ENCODE data around the gene ACTR5.

The ACTR5 gene
- total RNA-seq = 19.3 to 31.1 (median 23.6) reads per million in 3 donors

DNA sequence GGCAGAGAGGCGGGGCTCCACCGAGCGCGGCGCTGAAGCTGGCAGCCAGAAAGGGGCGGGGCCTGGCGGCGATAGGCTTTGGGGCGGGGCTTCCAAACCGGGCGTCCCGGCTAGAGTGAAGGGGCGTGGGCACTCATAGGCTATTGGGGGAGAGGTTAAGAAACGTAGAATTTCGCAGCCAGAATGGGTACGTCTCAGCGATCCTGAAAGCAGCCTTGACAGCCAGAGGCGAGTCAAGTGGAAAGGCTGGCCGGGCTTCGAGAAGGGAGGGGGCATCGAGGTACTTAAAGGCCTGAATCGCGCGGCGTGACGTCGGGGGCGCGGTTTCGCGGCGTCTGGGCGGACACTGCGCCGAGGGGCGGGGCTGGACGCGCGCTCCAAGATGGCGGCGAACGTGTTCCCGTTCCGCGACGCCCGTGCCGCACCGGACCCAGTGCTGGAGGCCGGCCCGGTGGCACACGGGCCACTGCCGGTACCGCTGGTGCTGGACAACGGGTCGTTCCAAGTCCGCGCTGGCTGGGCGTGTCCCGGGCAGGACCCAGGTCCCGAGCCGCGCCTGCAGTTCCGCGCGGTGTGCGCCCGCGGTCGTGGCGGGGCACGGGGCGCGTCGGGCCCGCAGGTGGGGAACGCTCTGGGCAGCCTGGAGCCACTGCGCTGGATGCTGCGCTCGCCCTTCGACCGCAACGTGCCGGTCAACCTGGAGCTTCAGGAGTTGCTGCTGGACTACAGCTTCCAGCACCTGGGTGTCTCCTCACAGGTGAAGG, at the start of gene ACTR5:
Gene ACTR5 (plus strand): TSS at position 364 of the 764 bp plus-strand sequence. CDS start 19 bp downstream, at position 383.
- H3K27me3 ChIP-seq (replicated peaks; ENCODE audit: control insufficient read depth, insufficient read depth, low read length, poor library complexity, severe bottlenecking) = no peaks in the 10 kb centered on the region
- peak within 1 kb of the TSS; percentile 90 for H3K4me3 ChIP-seq (ENCODE audit: insufficient read depth, low read depth, low read length, poor library complexity, severe bottlenecking)
- peaks cover 14% of the 10 kb centered on the region for H3K36me3 ChIP-seq (ENCODE audit: control insufficient read depth, insufficient read depth, low read length)
- H3K9me3 ChIP-seq (ENCODE audit: control insufficient read depth, low read length) = no peaks in the 10 kb centered on the region
- peak; percentile 94 to 96 (median 94) for DNase-seq
- peak within 1 kb of the TSS; percentile 93 for H3K27ac ChIP-seq (ENCODE audit: insufficient read depth, low read length, poor library complexity, severe bottlenecking)
- peaks cover 13% of the 10 kb centered on the region for H3K4me1 ChIP-seq (ENCODE audit: control insufficient read depth, insufficient read depth, low read length, poor library complexity, severe bottlenecking)

DNA sequence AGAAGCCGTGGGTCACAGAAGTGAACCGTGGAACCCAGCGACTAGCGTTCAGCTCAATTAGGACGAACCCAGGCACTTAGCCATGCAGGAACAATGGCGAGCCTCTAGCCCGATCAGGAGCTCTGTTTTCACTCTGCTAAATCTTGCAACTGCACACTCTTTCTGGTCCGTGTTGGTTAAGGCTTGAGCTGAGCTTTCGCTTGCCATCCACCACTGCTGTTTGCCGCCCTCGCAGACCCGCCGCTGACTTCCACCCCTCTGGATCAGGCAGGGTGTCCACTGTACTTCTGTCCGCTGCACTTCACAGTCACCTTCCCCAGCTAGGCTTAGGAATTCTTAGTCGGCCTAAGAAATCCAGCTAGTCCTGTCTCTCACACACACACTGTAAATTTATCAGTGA, 49.7 kb upstream of the ACTR5 start:
- peaks cover 8% of the 10 kb centered on the region for H3K27me3 ChIP-seq (replicated peaks; ENCODE audit: control insufficient read depth, insufficient read depth, low read length, poor library complexity, severe bottlenecking)
- H3K4me1 ChIP-seq (ENCODE audit: control insufficient read depth, insufficient read depth, low read length, poor library complexity, severe bottlenecking) = no peaks in the 10 kb centered on the region
- no peak overlapping the region for H3K4me3 ChIP-seq (ENCODE audit: insufficient read depth, low read depth, low read length, poor library complexity, severe bottlenecking)
- no peaks in the 10 kb centered on the region for H3K9me3 ChIP-seq (ENCODE audit: control insufficient read depth, low read length)
- no peak overlapping the region for H3K27ac ChIP-seq (ENCODE audit: insufficient read depth, low read length, poor library complexity, severe bottlenecking)
- DNase-seq = no peak
- no peaks in the 10 kb centered on the region for H3K36me3 ChIP-seq (ENCODE audit: control insufficient read depth, insufficient read depth, low read length)

DNA sequence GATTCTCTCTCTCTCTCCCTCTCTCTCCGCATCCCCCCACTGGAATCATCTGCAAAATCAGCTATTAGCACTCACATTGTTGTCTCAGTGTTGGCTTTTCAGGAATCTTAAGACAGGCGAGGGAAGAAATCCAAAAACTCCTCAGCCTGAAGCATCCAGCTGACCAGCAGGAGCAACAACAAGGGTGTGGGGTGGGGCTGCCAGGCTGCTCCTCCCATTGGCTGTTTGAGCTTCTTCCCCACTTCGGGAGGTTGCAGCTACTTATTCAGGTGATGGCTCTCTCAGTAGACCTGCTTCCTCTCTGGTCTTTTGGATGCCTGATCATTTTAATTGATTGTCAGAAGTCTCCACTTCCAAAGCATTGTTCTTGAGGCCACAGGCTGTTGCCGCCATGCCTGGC, 48.1 kb upstream of the ACTR5 start:
- H3K4me1 ChIP-seq (ENCODE audit: control insufficient read depth, insufficient read depth, low read length, poor library complexity, severe bottlenecking) = no peaks in the 10 kb centered on the region
- H3K9me3 ChIP-seq (ENCODE audit: control insufficient read depth, low read length) = no peaks in the 10 kb centered on the region
- H3K27ac ChIP-seq (ENCODE audit: insufficient read depth, low read length, poor library complexity, severe bottlenecking) = no peak overlapping the region
- DNase-seq = no peak
- H3K27me3 ChIP-seq (replicated peaks; ENCODE audit: control insufficient read depth, insufficient read depth, low read length, poor library complexity, severe bottlenecking) = peaks cover 8% of the 10 kb centered on the region
- no peak overlapping the region for H3K4me3 ChIP-seq (ENCODE audit: insufficient read depth, low read depth, low read length, poor library complexity, severe bottlenecking)
- no peaks in the 10 kb centered on the region for H3K36me3 ChIP-seq (ENCODE audit: control insufficient read depth, insufficient read depth, low read length)

DNA sequence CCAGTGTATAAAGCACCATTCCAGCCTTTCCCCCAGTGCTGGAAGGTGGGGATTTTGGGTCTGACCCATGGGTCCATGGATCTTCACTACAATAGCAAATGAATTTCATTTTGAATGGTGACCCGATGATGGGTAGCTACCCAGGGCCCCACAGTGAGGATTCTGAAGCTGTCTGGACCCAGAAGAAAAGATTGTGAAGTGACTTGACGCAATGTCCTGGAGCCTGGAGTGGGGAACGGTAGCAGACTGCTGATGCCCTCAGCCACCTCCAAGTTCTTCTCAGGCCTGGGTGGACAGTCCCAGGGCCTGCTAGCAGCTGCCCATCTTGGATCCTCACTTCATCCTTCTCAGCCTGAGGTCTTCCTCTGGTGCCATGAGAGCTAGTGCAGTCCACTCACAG, 47.3 kb upstream of the ACTR5 start:
- Histone ChIP-seq H3K4me3 (ENCODE audit: insufficient read depth, low read depth, low read length, poor library complexity, severe bottlenecking) (no peak overlapping the region), H3K9me3 (ENCODE audit: control insufficient read depth, low read length) (no peaks in the 10 kb centered on the region), H3K36me3 (ENCODE audit: control insufficient read depth, insufficient read depth, low read length) (no peaks in the 10 kb centered on the region), H3K4me1 (ENCODE audit: control insufficient read depth, insufficient read depth, low read length, poor library complexity, severe bottlenecking) (no peaks in the 10 kb centered on the region), H3K27me3 (replicated peaks; ENCODE audit: control insufficient read depth, insufficient read depth, low read length, poor library complexity, severe bottlenecking) (peaks cover 15% of the 10 kb centered on the region), H3K27ac (ENCODE audit: insufficient read depth, low read length, poor library complexity, severe bottlenecking) (no peak overlapping the region)
- no peak for DNase-seq

DNA sequence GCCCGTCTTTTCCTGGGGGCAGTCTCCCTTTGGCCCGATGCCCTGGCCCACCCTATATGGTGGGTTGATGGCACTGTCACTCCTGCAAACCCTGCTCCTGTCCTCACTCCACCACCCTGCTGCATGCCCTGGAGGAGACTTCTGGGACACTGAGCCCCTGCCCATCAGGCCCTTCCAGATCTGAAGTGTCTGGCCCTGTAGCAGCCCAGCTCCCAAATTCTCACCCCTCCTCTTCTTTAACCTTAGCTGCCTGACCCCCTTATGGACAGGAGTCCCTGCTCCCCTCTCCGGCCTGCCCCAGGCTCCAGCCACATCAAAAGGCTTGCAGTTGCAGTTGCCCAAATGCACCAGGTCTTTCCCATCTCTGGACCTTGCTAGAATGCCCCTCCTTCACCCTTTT, 44.7 kb upstream of the ACTR5 start:
- H3K4me1 ChIP-seq (ENCODE audit: control insufficient read depth, insufficient read depth, low read length, poor library complexity, severe bottlenecking) = no peaks in the 10 kb centered on the region
- no peak for DNase-seq
- no peaks in the 10 kb centered on the region for H3K36me3 ChIP-seq (ENCODE audit: control insufficient read depth, insufficient read depth, low read length)
- H3K27ac ChIP-seq (ENCODE audit: insufficient read depth, low read length, poor library complexity, severe bottlenecking) = no peak overlapping the region
- H3K27me3 ChIP-seq (replicated peaks; ENCODE audit: control insufficient read depth, insufficient read depth, low read length, poor library complexity, severe bottlenecking) = peaks cover 15% of the 10 kb centered on the region
- no peaks in the 10 kb centered on the region for H3K9me3 ChIP-seq (ENCODE audit: control insufficient read depth, low read length)
- H3K4me3 ChIP-seq (ENCODE audit: insufficient read depth, low read depth, low read length, poor library complexity, severe bottlenecking) = no peak overlapping the region

DNA sequence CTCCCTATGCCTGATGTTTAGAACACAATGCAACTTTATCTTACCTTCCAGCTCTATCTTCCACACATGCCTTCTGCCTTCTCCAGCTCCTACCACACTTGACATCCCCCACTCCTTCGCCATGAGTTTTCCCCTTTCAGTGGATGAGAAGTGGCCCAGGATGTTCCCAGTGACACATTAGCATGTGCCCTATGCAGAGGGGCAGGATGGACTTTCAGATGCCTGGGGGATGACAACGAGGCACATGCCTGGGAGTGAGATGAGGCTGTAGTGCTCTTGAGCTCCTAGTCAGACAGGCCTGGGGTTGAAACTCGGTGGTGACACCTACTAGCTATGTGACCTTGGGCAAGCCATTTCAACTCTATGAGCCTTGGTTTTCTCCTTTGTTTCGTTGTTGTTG, 44.1 kb upstream of the ACTR5 start:
- peaks cover 15% of the 10 kb centered on the region for H3K27me3 ChIP-seq (replicated peaks; ENCODE audit: control insufficient read depth, insufficient read depth, low read length, poor library complexity, severe bottlenecking)
- no peaks in the 10 kb centered on the region for H3K36me3 ChIP-seq (ENCODE audit: control insufficient read depth, insufficient read depth, low read length)
- no peak overlapping the region for H3K4me3 ChIP-seq (ENCODE audit: insufficient read depth, low read depth, low read length, poor library complexity, severe bottlenecking)
- DNase-seq = no peak
- no peak overlapping the region for H3K27ac ChIP-seq (ENCODE audit: insufficient read depth, low read length, poor library complexity, severe bottlenecking)
- no peaks in the 10 kb centered on the region for H3K9me3 ChIP-seq (ENCODE audit: control insufficient read depth, low read length)
- no peaks in the 10 kb centered on the region for H3K4me1 ChIP-seq (ENCODE audit: control insufficient read depth, insufficient read depth, low read length, poor library complexity, severe bottlenecking)

DNA sequence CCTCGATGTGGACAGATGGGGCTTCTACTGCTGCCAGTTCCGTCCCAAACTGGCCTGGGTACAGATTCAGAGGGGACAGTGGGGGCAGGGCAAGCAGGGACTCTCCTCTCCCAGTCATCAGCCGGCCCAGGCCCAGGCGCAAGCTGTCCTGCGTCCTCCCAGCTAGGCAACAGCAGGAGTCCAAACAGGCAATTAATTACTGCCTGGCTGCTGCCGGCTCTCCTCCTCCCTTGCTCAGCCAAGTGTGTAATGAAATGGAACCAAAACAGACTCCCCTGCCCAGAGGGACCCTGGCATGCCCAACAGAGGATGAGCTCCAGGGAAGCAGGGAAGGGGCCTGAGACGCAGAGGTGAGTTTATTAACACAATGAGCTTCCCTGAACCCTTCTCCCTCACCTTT, 41.8 kb upstream of the ACTR5 start:
- Histone ChIP-seq H3K4me1 (ENCODE audit: control insufficient read depth, insufficient read depth, low read length, poor library complexity, severe bottlenecking) (no peaks in the 10 kb centered on the region), H3K27ac (ENCODE audit: insufficient read depth, low read length, poor library complexity, severe bottlenecking) (no peak overlapping the region), H3K4me3 (ENCODE audit: insufficient read depth, low read depth, low read length, poor library complexity, severe bottlenecking) (no peak overlapping the region), H3K9me3 (ENCODE audit: control insufficient read depth, low read length) (no peaks in the 10 kb centered on the region), H3K27me3 (replicated peaks; ENCODE audit: control insufficient read depth, insufficient read depth, low read length, poor library complexity, severe bottlenecking) (peaks cover 15% of the 10 kb centered on the region), H3K36me3 (ENCODE audit: control insufficient read depth, insufficient read depth, low read length) (no peaks in the 10 kb centered on the region)
- DNase-seq = no peak

DNA sequence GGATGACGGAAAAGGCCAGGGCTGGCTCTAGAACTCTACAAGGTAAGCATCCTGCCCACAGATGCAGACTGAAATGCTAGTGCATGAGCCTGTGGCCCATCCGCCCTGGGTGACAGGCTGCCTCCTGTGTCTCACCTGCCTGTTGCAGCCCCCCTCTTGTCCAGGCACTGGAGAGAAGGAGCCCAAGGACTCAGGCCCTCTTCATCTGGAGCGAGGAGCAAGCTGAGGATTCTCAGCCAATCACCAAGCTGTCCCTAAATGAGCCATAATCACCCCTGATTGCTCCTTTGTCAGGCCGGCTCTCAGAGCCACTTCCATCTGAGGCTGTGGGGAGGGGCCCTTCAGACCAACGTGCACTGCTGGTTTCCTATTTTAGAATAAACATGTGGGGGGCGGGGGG, 34.0 kb upstream of the ACTR5 start:
- no peak overlapping the region for H3K4me3 ChIP-seq (ENCODE audit: insufficient read depth, low read depth, low read length, poor library complexity, severe bottlenecking)
- no peak overlapping the region for H3K27ac ChIP-seq (ENCODE audit: insufficient read depth, low read length, poor library complexity, severe bottlenecking)
- H3K27me3 ChIP-seq (replicated peaks; ENCODE audit: control insufficient read depth, insufficient read depth, low read length, poor library complexity, severe bottlenecking) = peaks cover 4% of the 10 kb centered on the region
- H3K4me1 ChIP-seq (ENCODE audit: control insufficient read depth, insufficient read depth, low read length, poor library complexity, severe bottlenecking) = no peaks in the 10 kb centered on the region
- H3K36me3 ChIP-seq (ENCODE audit: control insufficient read depth, insufficient read depth, low read length) = no peaks in the 10 kb centered on the region
- no peak for DNase-seq
- H3K9me3 ChIP-seq (ENCODE audit: control insufficient read depth, low read length) = no peaks in the 10 kb centered on the region

DNA sequence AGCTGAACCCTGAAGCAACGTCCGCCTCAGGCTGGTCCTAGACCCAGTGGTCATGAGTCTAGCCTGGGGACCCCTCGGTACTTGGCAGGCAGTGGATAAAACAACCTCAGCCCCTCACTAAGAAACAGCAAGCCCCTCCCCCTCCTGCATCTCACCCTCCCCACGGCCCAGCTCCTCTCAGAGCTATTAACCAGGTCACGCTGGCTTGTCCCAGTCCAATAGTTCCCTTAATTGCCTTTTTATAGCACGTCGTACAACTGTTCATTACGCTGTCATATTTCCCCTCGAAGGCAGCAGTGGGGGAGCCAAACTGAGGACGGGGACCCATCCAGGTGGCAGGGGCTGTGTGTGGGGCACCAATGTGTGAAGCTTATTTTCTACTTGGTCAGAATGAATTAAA, 32.6 kb upstream of the ACTR5 start:
- Histone ChIP-seq H3K4me1 (ENCODE audit: control insufficient read depth, insufficient read depth, low read length, poor library complexity, severe bottlenecking) (no peaks in the 10 kb centered on the region), H3K9me3 (ENCODE audit: control insufficient read depth, low read length) (no peaks in the 10 kb centered on the region), H3K4me3 (ENCODE audit: insufficient read depth, low read depth, low read length, poor library complexity, severe bottlenecking) (no peak overlapping the region), H3K36me3 (ENCODE audit: control insufficient read depth, insufficient read depth, low read length) (no peaks in the 10 kb centered on the region), H3K27ac (ENCODE audit: insufficient read depth, low read length, poor library complexity, severe bottlenecking) (no peak overlapping the region), H3K27me3 (replicated peaks; ENCODE audit: control insufficient read depth, insufficient read depth, low read length, poor library complexity, severe bottlenecking) (peaks cover 8% of the 10 kb centered on the region)
- no peak for DNase-seq

DNA sequence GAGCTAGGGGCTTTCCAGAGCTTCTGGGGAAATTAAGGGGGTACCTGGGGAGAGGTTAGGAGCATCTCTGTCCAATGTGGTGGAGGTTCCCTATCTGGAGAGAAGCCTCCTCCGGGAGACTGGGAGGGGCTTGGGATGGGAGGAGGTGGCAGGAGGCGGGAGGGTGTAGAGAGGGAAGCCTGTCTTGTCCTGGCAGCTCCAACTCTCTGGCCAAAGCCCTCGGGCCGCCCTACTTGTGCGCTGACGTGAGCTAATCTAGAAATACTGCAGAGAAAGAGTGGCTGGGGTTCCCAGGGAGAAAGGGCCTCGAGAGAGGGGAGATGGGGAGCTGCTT, 25.6 kb upstream of the ACTR5 start:
- no peak overlapping the region for H3K27ac ChIP-seq (ENCODE audit: insufficient read depth, low read length, poor library complexity, severe bottlenecking)
- no peak for DNase-seq
- H3K4me1 ChIP-seq (ENCODE audit: control insufficient read depth, insufficient read depth, low read length, poor library complexity, severe bottlenecking) = peaks cover 32% of the 10 kb centered on the region
- no peaks in the 10 kb centered on the region for H3K36me3 ChIP-seq (ENCODE audit: control insufficient read depth, insufficient read depth, low read length)
- H3K27me3 ChIP-seq (replicated peaks; ENCODE audit: control insufficient read depth, insufficient read depth, low read length, poor library complexity, severe bottlenecking) = peaks cover 63% of the 10 kb centered on the region
- no peaks in the 10 kb centered on the region for H3K9me3 ChIP-seq (ENCODE audit: control insufficient read depth, low read length)
- H3K4me3 ChIP-seq (ENCODE audit: insufficient read depth, low read depth, low read length, poor library complexity, severe bottlenecking) = no peak overlapping the region

All from effector memory CD4-positive, alpha-beta T cell (primary cell).